Upper lobe of left lung (tissue), 6 donors: ENCODE measurements around the gene PAPSS1. TPM values are rescaled to one million over a fixed set of nuclear protein-coding genes. Genes with fewer than 3 reads are reported as not detected.

Source experiments
- ATAC-seq, 2 donors: fragments of 200-7000 bp; cut with Tn5 transposase; one replicate each; pipeline ENCODE4 v1.9.1; 2022; ENCODE audit warnings: mild to moderate bottlenecking in 2 of 2, moderate library complexity in 2 of 2; ENCODE audit not compliant: low FRiP score in 2 of 2
- DNase-seq, 2 donors: peaks; one replicate each; pipeline ENCODE4 v3.0.0-alpha.2; 2019 to 2020
- H3K27ac ChIP-seq, 4 donors: fragments of 200-600 bp; sonication (generic); one replicate each; pipeline ENCODE4 v1.5.1; 2016 to 2019
- H3K27me3 ChIP-seq, 4 donors: fragments of 200-600 bp; sonication (generic); one replicate each; pipeline ENCODE4 v1.5.1; 2017 to 2019
- H3K36me3 ChIP-seq, 4 donors: fragments of 200-600 bp; sonication (generic); one replicate each; pipeline ENCODE4 v1.5.1; 2016 to 2019
- H3K4me1 ChIP-seq, 4 donors: fragments of 200-600 bp; sonication (generic); one replicate each; pipeline ENCODE4 v1.5.1; 2018 to 2019
- H3K4me3 ChIP-seq, 4 donors: fragments of 200-600 bp; sonication (generic); one replicate each; pipeline ENCODE4 v1.5.1; 2017 to 2019; ENCODE audit warnings: mild to moderate bottlenecking in 2 of 4, moderate library complexity in 1 of 4
- H3K9me3 ChIP-seq, 4 donors: fragments of 200-600 bp; sonication (generic); one replicate each; pipeline ENCODE4 v1.5.1; 2018 to 2019
- CTCF ChIP-seq, 6 experiments: fragments of 450-650 bp in 4 of 6; fragments of 200-600 bp in 2 of 6; sonication (generic) in 2 of 6; IDR thresholded peaks; one replicate each; pipeline ENCODE4 v1.5.1; 2016 to 2019; ENCODE audit warnings: antibody characterized with exemption in 6 of 6
- EP300 ChIP-seq, 4 donors: sonication (generic); formaldehyde crosslinking; IDR thresholded peaks; one replicate each; pipeline ENCODE4 v1.5.1; 2017; ENCODE audit warnings: antibody characterized with exemption in 4 of 4, control low read depth in 2 of 4
- POLR2A ChIP-seq, 4 donors: fragments of 450-650 bp; IDR thresholded peaks; one replicate each; pipeline ENCODE4 v1.5.1; 2016 to 2017; ENCODE audit warnings: antibody characterized with exemption in 4 of 4, mild to moderate bottlenecking in 2 of 4
- POLR2AphosphoS5 ChIP-seq, 2 donors: sonication (generic); formaldehyde crosslinking; IDR thresholded peaks; one replicate each; pipeline ENCODE4 v1.5.1; 2017; ENCODE audit warnings: antibody characterized with exemption in 2 of 2
- WGBS, 2 donors: methylation state at CpG; one replicate each; pipeline ENCODE4 v1.1.5; 2017 to 2018; 5-methylcytosine and 5-hydroxymethylcytosine counted together
- total RNA-seq, 6 donors: library from RNA; depleted of rRNA in 4 of 6; stranded (reverse); fragments of >200 nt in 4 of 6; gene quantifications; one replicate each; pipeline versions ENCODE4 v1.1.0 to v1.2.1, GENCODE V29; 2016 to 2021
- donor health status: DM: no; HTN: no; CAD: no; lungs with moderate emphysema.
- donor health status: DM: no; HTN: yes; CAD: no; lungs with severe emphysema.

Gene PAPSS1
- total RNA-seq = 10 to 100 TPM; 23.7 to 84.9 (median 55.4) TPM

GRCh38 chr4:107719922-107720722, at the start of gene PAPSS1:
TSS of gene PAPSS1 (minus strand) at chr4:107720234. CDS start at chr4:107720179, 55 bp downstream.
- ATAC-seq (peak; percentile 99), DNase-seq (peak; percentile 98 to 99)
- Histone ChIP-seq H3K27ac (peak within 1 kb of the TSS; percentile 81 to 90 (median 88)), H3K9me3 (no peaks in the 10 kb centered on the region), H3K4me3 (peak within 1 kb of the TSS; percentile 26 to 100 (median 78)), H3K36me3 (no peaks in the 10 kb centered on the region), H3K4me1 (peaks cover 9 to 23% (median 15%) of the 10 kb centered on the region in 4 donors), H3K27me3 (no peaks in the 10 kb centered on the region)
- WGBS, 2 donors = 1% methylated on average over 7 to 50 of the region's 90 CpGs
- TF ChIP-seq POLR2A (IDR thresholded peaks at IDR 0.05) = peak in 3 of 4 donors; percentile 59 to 90 (median 71)
- no peak for TF ChIP-seq EP300 (IDR thresholded peaks at IDR 0.05)
- TF ChIP-seq POLR2AphosphoS5 (IDR thresholded peaks at IDR 0.05) = peak; percentile 32 to 64
- TF ChIP-seq CTCF (IDR thresholded peaks at IDR 0.05) = peak in 2 of 6 experiments; percentile 10 to 13

GRCh38 chr4:107760281-107760947, 40.4 kb upstream of the PAPSS1 start:
- TF ChIP-seq EP300 (IDR thresholded peaks at IDR 0.05) (no peak), CTCF (IDR thresholded peaks at IDR 0.05) (peak in 3 of 6 experiments; percentile 14 to 32 (median 29)), POLR2A (IDR thresholded peaks at IDR 0.05) (no peak), POLR2AphosphoS5 (IDR thresholded peaks at IDR 0.05) (no peak)
- H3K27me3 ChIP-seq = no peaks in the 10 kb centered on the region
- H3K4me3 ChIP-seq = no peak overlapping the region
- H3K9me3 ChIP-seq = no peaks in the 10 kb centered on the region
- H3K27ac ChIP-seq = no peak overlapping the region
- H3K4me1 ChIP-seq = peaks cover 4 to 6% (median 5%) of the 10 kb centered on the region in 4 donors
- no peaks in the 10 kb centered on the region for H3K36me3 ChIP-seq
- ATAC-seq = peak in 1 of 2 donors; percentile 62
- no peak for DNase-seq
- WGBS, 2 donors = 69 to 71% methylated on average over 10 of the region's 10 CpGs

DNA sequence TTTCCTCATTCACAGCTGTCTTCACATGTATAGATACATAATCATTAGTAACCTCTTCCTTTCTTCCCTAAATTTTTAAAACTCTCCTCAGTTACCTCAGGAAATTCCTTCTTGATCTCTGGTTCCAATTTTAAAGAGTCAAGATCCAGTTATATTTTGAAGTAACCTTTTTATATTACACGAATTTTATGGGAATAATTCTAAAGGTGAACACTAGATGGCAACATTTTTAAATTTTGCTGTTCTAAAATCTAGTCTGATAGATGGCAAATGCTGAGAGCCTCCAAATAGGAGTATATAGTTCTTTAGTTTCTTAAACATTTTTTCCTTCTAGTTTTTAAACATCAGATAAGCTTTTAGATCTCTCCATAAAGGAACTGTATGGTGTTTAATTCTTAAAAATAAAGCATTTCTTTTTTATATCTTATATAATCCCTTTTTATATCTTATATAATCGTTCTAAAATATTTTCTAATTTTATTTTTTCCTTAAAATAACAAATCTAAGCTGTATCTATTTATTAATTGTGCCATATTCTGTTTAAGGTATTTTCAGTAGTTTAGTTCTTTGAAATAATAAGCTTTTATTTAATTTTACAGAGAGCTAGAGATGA, 37.9 kb upstream of the PAPSS1 start:
- Histone ChIP-seq H3K27me3 (no peaks in the 10 kb centered on the region), H3K4me3 (no peak overlapping the region), H3K36me3 (no peaks in the 10 kb centered on the region), H3K9me3 (no peaks in the 10 kb centered on the region), H3K27ac (no peak overlapping the region), H3K4me1 (peaks cover 4 to 6% (median 5%) of the 10 kb centered on the region in 4 donors)
- DNase-seq (no peak), ATAC-seq (peak in 1 of 2 donors; percentile 74)
- TF ChIP-seq CTCF (IDR thresholded peaks at IDR 0.05) (peak; percentile 39 to 65 (median 62)), POLR2A (IDR thresholded peaks at IDR 0.05) (no peak)
- WGBS, 2 donors = 45 to 48% methylated on average over 2 of the region's 2 CpGs

- DNase-seq (no peak), ATAC-seq (peak in 1 of 2 donors; percentile 48)
- Histone ChIP-seq H3K9me3 (no peaks in the 10 kb centered on the region), H3K36me3 (no peaks in the 10 kb centered on the region), H3K4me1 (peaks cover 4 to 6% (median 5%) of the 10 kb centered on the region in 4 donors), H3K27me3 (no peaks in the 10 kb centered on the region), H3K27ac (no peak overlapping the region), H3K4me3 (no peak overlapping the region)
- WGBS, 2 donors = 67 to 69% methylated on average over 5 of the region's 5 CpGs
- no peak for TF ChIP-seq EP300 (IDR thresholded peaks at IDR 0.05)
- TF ChIP-seq CTCF (IDR thresholded peaks at IDR 0.05) = no peak
- TF ChIP-seq POLR2A (IDR thresholded peaks at IDR 0.05) = no peak
- TF ChIP-seq POLR2AphosphoS5 (IDR thresholded peaks at IDR 0.05) = no peak
Measured at GRCh38 chr4:107757283-107757682, 37.2 kb upstream of the PAPSS1 start.
